ENCODE data around the gene DCDC2C.

DNA sequence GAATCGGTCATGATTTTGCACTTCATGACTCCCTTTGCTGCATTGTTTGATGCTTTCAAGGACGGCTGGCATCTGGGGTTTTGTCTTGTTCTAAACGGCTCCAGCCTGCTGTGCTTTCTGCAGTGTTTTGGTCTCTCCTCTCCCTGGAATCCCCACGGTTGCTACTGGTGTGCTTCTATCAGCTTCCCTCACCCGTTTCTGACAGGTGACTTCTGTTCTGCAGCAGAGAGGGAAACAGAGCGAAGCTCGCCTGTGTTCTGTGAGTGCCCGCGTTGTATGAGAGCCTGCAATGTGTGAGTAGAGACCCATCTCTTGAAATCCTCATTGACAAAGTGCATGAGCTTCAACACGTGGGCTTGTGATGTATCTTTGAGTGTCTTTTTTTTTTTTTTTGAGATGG lies 102.8 kb downstream of the DCDC2C start:
- TF ChIP-seq, protein P1, sequence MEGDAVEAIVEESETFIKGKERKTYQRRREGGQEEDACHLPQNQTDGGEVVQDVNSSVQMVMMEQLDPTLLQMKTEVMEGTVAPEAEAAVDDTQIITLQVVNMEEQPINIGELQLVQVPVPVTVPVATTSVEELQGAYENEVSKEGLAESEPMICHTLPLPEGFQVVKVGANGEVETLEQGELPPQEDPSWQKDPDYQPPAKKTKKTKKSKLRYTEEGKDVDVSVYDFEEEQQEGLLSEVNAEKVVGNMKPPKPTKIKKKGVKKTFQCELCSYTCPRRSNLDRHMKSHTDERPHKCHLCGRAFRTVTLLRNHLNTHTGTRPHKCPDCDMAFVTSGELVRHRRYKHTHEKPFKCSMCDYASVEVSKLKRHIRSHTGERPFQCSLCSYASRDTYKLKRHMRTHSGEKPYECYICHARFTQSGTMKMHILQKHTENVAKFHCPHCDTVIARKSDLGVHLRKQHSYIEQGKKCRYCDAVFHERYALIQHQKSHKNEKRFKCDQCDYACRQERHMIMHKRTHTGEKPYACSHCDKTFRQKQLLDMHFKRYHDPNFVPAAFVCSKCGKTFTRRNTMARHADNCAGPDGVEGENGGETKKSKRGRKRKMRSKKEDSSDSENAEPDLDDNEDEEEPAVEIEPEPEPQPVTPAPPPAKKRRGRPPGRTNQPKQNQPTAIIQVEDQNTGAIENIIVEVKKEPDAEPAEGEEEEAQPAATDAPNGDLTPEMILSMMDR (IDR thresholded peaks at IDR 0.05) = no peak
- TF ChIP-seq POLR2AphosphoS5 (IDR thresholded peaks at IDR 0.05; ENCODE audit: low read depth, low read length) (no peak), TCF7L2 (IDR thresholded peaks at IDR 0.05; ENCODE audit: low read depth, low read length) (no peak)
- TF ChIP-seq, protein P2, sequence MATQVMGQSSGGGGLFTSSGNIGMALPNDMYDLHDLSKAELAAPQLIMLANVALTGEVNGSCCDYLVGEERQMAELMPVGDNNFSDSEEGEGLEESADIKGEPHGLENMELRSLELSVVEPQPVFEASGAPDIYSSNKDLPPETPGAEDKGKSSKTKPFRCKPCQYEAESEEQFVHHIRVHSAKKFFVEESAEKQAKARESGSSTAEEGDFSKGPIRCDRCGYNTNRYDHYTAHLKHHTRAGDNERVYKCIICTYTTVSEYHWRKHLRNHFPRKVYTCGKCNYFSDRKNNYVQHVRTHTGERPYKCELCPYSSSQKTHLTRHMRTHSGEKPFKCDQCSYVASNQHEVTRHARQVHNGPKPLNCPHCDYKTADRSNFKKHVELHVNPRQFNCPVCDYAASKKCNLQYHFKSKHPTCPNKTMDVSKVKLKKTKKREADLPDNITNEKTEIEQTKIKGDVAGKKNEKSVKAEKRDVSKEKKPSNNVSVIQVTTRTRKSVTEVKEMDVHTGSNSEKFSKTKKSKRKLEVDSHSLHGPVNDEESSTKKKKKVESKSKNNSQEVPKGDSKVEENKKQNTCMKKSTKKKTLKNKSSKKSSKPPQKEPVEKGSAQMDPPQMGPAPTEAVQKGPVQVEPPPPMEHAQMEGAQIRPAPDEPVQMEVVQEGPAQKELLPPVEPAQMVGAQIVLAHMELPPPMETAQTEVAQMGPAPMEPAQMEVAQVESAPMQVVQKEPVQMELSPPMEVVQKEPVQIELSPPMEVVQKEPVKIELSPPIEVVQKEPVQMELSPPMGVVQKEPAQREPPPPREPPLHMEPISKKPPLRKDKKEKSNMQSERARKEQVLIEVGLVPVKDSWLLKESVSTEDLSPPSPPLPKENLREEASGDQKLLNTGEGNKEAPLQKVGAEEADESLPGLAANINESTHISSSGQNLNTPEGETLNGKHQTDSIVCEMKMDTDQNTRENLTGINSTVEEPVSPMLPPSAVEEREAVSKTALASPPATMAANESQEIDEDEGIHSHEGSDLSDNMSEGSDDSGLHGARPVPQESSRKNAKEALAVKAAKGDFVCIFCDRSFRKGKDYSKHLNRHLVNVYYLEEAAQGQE (IDR thresholded peaks at IDR 0.05; ENCODE audit: insufficient read depth in 1 of 2, low read depth in 2 of 2, low read length in 1 of 2) = no peak

Data from Panc1 (cell line).